GM23338 (cell line): ENCODE measurements around the gene IER5. TPM values are rescaled to one million over a fixed set of nuclear protein-coding genes. Genes with fewer than 3 reads are reported as not detected.

Source experiments
- ATAC-seq: fragments of 200-7000 bp; cut with Tn5 transposase; 3 replicates; pipeline ENCODE4 v1.9.1; 2020
- DNase-seq: peaks from one replicate; pipeline ENCODE4 v3.0.0-alpha.2; 2015; ENCODE audit warnings: low spot score
- H2AFZ ChIP-seq: fragments of 200-600 bp; sonication (generic); 2 replicates; pipeline ENCODE4 v1.8.0; 2016; ENCODE audit warnings: antibody characterized with exemption, mild to moderate bottlenecking, moderate library complexity
- H3F3A ChIP-seq: fragments of 200-600 bp; sonication (generic); replicated peaks from 2 replicates; pipeline ENCODE4 v1.8.0; 2017; ENCODE audit warnings: antibody characterized with exemption, mixed run types, low read depth
- H3K27ac ChIP-seq: fragments of 200-600 bp; sonication (generic); 2 replicates; pipeline ENCODE4 v1.6.1; 2016; ENCODE audit warnings: low read depth
- H3K27me3 ChIP-seq: fragments of 200-600 bp; sonication (generic); 2 replicates; pipeline ENCODE4 v1.8.0; 2016; ENCODE audit warnings: mild to moderate bottlenecking, mixed run types, moderate library complexity; ENCODE audit not compliant: insufficient read depth
- H3K36me3 ChIP-seq: fragments of 200-600 bp; sonication (generic); 2 replicates; pipeline ENCODE4 v1.8.0; 2016; ENCODE audit warnings: mild to moderate bottlenecking; ENCODE audit not compliant: insufficient read depth
- H3K4me1 ChIP-seq: fragments of 200-600 bp; sonication (generic); 2 replicates; pipeline ENCODE4 v1.8.0; 2016; ENCODE audit warnings: mild to moderate bottlenecking, moderate library complexity; ENCODE audit not compliant: insufficient read depth
- H3K4me2 ChIP-seq: fragments of 200-600 bp; sonication (generic); 2 replicates; pipeline ENCODE4 v1.7.1; 2017; ENCODE audit warnings: mixed run types
- H3K4me3 ChIP-seq: fragments of 200-600 bp; sonication (generic); 2 replicates; pipeline ENCODE4 v1.6.1; 2016; ENCODE audit warnings: mixed run types
- H3K79me2 ChIP-seq: fragments of 200-600 bp; sonication (generic); replicated peaks from 2 replicates; pipeline ENCODE4 v1.8.0; 2017; ENCODE audit warnings: mild to moderate bottlenecking; ENCODE audit not compliant: insufficient read depth
- H3K9me2 ChIP-seq: fragments of 200-600 bp; sonication (generic); 2 replicates; pipeline ENCODE4 v1.8.0; 2017; ENCODE audit not compliant: insufficient read depth
- H4K20me1 ChIP-seq: fragments of 200-600 bp; sonication (generic); replicated peaks from 2 replicates; pipeline ENCODE4 v1.8.0; 2017; ENCODE audit warnings: mild to moderate bottlenecking; ENCODE audit not compliant: insufficient read depth
- H3K27ac Mint-ChIP-seq: 2 replicates; pipeline ENCODE4 v1.8.0; 2020; ENCODE audit warnings: inconsistent platforms, mild to moderate bottlenecking, moderate library complexity, mixed read lengths
- H3K27me3 Mint-ChIP-seq: 3 replicates; pipeline ENCODE4 v1.8.0; 2022; ENCODE audit warnings: low read depth, mild to moderate bottlenecking, moderate library complexity, mixed read lengths, inconsistent platforms; ENCODE audit not compliant: insufficient read depth, poor library complexity
- H3K36me3 Mint-ChIP-seq: 3 replicates; pipeline ENCODE4 v1.8.0; 2021; ENCODE audit warnings: low read depth, mild to moderate bottlenecking, inconsistent platforms, moderate library complexity, mixed read lengths
- H3K4me1 Mint-ChIP-seq: 3 replicates; pipeline ENCODE4 v1.8.0; 2020; ENCODE audit warnings: mild to moderate bottlenecking, inconsistent platforms, mixed read lengths
- H3K4me3 Mint-ChIP-seq: 3 replicates; pipeline ENCODE4 v1.8.0; 2021; ENCODE audit warnings: moderate library complexity, mild to moderate bottlenecking, inconsistent platforms, mixed read lengths
- H3K9me3 Mint-ChIP-seq: 3 replicates; pipeline ENCODE4 v1.8.0; 2020; ENCODE audit warnings: moderate library complexity, mild to moderate bottlenecking, inconsistent platforms, mixed read lengths
- CREB1 ChIP-seq: fragments of 250-450 bp; sonication (Bioruptor Pico); IDR thresholded peaks from 2 replicates; pipeline ENCODE4 v1.5.0; 2020; ENCODE audit warnings: low read depth, mild to moderate bottlenecking, moderate library complexity
- EZH2 ChIP-seq: fragments of 200-600 bp; sonication (generic); IDR thresholded peaks from one replicate; pipeline ENCODE4 v1.8.0; 2017; ENCODE audit warnings: antibody characterized with exemption, mild to moderate bottlenecking, low read depth; ENCODE audit not compliant: unreplicated experiment
- JUNB ChIP-seq: IDR thresholded peaks from one replicate; pipeline ENCODE4 v1.6.1; 2016; ENCODE audit warnings: antibody characterized with exemption; ENCODE audit not compliant: unreplicated experiment
- REST ChIP-seq: IDR thresholded peaks from one replicate; pipeline ENCODE4 v1.6.1; 2018; ENCODE audit warnings: antibody characterized with exemption; ENCODE audit not compliant: unreplicated experiment
- STAT1 ChIP-seq: IDR thresholded peaks from one replicate; pipeline ENCODE4 v1.6.1; 2016; ENCODE audit warnings: antibody characterized with exemption; ENCODE audit not compliant: unreplicated experiment
- polyA plus RNA-seq: library from polyadenylated mRNA; unstranded; fragments of >200 nt; fragmentation: Nextera tagmentation; extraction: Ambion mirVana; gene quantifications from 2 replicates; pipeline ENCODE4 v1.2.1, GENCODE V29; 2016
- total RNA-seq: library from RNA; depleted of rRNA; stranded (reverse); fragments of >200 nt; shearing (Covaris generic); gene quantifications from 2 replicates; pipeline ENCODE4 v1.2.3, GENCODE V29; 2014
- TF ChIP-seq, protein P1 (sequence below): fragments of 250-450 bp; sonication (Bioruptor Pico); IDR thresholded peaks from 2 replicates; pipeline ENCODE4 v1.5.0; 2020; ENCODE audit warnings: mild to moderate bottlenecking, moderate library complexity
- TF ChIP-seq, protein P2 (sequence below): IDR thresholded peaks from 2 replicates; pipeline ENCODE4 v1.6.1; 2016; ENCODE audit warnings: antibody characterized with exemption

Gene IER5
- total and polyA plus RNA-seq, 2 experiments from 2014 or later: 3.8 to 9.5 TPM

DNA sequence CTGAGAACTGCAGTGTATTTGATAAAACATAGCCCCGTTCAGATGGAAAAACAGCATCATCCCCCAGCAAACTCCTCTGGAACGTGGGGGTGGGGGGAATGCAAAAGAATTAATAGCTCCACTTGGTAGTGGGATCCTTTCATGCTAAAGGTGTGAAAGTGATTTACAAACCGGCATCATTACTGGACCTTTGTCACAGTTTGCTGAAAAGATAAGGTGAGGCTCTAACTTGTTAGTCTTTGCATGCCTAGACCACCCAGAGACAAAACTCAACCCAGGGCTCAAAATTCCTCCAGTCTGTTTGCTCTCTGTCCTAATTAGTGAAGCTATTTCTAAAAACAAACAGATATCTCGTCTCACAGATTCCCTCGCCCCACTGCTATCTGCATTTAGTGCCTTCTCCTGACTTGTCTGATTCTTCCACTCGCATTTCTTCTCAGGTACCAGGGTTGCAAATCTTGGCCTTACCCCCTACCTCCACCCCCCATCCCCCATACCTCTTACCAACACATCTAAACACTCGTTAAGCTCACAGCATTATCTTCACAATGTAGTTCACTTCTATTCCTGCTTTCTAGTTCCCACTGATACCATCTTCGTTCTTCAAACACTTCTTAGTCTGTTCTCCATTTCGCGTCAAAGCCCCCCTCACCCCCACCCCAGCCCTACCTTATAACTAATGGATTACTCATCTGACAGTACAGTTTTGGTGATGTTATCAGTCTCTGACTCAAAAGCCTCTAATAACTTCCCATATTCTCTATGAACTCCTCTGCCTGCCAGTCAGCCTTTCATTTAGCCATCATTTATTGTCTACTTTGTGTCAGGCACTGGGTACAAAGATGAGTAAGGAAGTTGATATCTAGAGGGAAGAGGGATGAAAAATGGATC, 11.8 kb downstream of the IER5 start:
- no peak overlapping the region for H2AFZ ChIP-seq

GRCh38 chr1:181100934-181101333, 12.4 kb downstream of the IER5 start:
- H3K36me3 ChIP-seq: no peaks in the 10 kb centered on the region
- H3K4me2 ChIP-seq: peak overlapping the region; percentile 79
- no peaks in the 10 kb centered on the region for H3K9me2 ChIP-seq
- H2AFZ ChIP-seq: no peak overlapping the region
- H3K27me3 ChIP-seq: peaks cover 82% of the 10 kb centered on the region
- H3K4me1 Mint-ChIP-seq: peaks cover 83% of the 10 kb centered on the region
- peak overlapping the region; percentile 96; the same call in 1 of the 2 replicates for H3K27ac Mint-ChIP-seq
- no peak for DNase-seq
- peak overlapping the region; percentile 54 for H3K4me3 ChIP-seq
- H4K20me1 ChIP-seq: no peaks in the 10 kb centered on the region; the same call in 1 of the 2 replicates
- H3K4me3 Mint-ChIP-seq: peak overlapping the region; percentile 71; the same call in 2 of the 3 replicates
- peak overlapping the region; percentile 95; the same call in 1 of the 2 replicates for H3K27ac ChIP-seq
- H3K79me2 ChIP-seq: no peaks in the 10 kb centered on the region
- ATAC-seq: no peak
- H3K36me3 Mint-ChIP-seq: peaks cover 1% of the 10 kb centered on the region; the same call in 1 of the 3 replicates
- no peaks in the 10 kb centered on the region; the same call in 2 of the 3 replicates for H3K9me3 Mint-ChIP-seq
- peaks cover 19% of the 10 kb centered on the region; the same call in 1 of the 2 replicates for H3F3A ChIP-seq
- peaks cover 74% of the 10 kb centered on the region for H3K4me1 ChIP-seq
- peaks cover 42% of the 10 kb centered on the region for H3K27me3 Mint-ChIP-seq
- TF ChIP-seq, protein P1, sequence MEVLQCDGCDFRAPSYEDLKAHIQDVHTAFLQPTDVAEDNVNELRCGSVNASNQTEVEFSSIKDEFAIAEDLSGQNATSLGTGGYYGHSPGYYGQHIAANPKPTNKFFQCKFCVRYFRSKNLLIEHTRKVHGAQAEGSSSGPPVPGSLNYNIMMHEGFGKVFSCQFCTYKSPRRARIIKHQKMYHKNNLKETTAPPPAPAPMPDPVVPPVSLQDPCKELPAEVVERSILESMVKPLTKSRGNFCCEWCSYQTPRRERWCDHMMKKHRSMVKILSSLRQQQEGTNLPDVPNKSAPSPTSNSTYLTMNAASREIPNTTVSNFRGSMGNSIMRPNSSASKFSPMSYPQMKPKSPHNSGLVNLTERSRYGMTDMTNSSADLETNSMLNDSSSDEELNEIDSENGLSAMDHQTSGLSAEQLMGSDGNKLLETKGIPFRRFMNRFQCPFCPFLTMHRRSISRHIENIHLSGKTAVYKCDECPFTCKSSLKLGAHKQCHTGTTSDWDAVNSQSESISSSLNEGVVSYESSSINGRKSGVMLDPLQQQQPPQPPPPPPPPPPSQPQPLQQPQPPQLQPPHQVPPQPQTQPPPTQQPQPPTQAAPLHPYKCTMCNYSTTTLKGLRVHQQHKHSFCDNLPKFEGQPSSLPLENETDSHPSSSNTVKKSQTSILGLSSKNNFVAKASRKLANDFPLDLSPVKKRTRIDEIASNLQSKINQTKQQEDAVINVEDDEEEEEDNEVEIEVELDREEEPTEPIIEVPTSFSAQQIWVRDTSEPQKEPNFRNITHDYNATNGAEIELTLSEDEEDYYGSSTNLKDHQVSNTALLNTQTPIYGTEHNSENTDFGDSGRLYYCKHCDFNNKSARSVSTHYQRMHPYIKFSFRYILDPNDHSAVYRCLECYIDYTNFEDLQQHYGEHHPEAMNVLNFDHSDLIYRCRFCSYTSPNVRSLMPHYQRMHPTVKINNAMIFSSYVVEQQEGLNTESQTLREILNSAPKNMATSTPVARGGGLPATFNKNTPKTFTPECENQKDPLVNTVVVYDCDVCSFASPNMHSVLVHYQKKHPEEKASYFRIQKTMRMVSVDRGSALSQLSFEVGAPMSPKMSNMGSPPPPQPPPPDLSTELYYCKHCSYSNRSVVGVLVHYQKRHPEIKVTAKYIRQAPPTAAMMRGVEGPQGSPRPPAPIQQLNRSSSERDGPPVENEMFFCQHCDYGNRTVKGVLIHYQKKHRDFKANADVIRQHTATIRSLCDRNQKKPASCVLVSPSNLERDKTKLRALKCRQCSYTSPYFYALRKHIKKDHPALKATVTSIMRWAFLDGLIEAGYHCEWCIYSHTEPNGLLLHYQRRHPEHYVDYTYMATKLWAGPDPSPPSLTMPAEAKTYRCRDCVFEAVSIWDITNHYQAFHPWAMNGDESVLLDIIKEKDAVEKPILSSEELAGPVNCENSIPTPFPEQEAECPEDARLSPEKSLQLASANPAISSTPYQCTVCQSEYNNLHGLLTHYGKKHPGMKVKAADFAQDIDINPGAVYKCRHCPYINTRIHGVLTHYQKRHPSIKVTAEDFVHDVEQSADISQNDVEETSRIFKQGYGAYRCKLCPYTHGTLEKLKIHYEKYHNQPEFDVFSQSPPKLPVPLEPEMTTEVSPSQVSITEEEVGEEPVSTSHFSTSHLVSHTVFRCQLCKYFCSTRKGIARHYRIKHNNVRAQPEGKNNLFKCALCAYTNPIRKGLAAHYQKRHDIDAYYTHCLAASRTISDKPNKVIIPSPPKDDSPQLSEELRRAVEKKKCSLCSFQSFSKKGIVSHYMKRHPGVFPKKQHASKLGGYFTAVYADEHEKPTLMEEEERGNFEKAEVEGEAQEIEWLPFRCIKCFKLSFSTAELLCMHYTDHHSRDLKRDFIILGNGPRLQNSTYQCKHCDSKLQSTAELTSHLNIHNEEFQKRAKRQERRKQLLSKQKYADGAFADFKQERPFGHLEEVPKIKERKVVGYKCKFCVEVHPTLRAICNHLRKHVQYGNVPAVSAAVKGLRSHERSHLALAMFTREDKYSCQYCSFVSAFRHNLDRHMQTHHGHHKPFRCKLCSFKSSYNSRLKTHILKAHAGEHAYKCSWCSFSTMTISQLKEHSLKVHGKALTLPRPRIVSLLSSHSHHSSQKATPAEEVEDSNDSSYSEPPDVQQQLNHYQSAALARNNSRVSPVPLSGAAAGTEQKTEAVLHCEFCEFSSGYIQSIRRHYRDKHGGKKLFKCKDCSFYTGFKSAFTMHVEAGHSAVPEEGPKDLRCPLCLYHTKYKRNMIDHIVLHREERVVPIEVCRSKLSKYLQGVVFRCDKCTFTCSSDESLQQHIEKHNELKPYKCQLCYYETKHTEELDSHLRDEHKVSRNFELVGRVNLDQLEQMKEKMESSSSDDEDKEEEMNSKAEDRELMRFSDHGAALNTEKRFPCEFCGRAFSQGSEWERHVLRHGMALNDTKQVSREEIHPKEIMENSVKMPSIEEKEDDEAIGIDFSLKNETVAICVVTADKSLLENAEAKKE: no peak
- TF ChIP-seq STAT1 (no peak), EZH2 (no peak), REST (no peak), CREB1 (no peak), JUNB (no peak)
- TF ChIP-seq, protein P2, sequence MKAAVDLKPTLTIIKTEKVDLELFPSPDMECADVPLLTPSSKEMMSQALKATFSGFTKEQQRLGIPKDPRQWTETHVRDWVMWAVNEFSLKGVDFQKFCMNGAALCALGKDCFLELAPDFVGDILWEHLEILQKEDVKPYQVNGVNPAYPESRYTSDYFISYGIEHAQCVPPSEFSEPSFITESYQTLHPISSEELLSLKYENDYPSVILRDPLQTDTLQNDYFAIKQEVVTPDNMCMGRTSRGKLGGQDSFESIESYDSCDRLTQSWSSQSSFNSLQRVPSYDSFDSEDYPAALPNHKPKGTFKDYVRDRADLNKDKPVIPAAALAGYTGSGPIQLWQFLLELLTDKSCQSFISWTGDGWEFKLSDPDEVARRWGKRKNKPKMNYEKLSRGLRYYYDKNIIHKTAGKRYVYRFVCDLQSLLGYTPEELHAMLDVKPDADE: no peak

More for the DNA sequence above, 11.8 kb downstream of the IER5 start:
- Histone ChIP-seq H3K4me2 (peak overlapping the region; percentile 79), H3K27me3 (peaks cover 85% of the 10 kb centered on the region), H3K9me2 (no peaks in the 10 kb centered on the region), H3K4me3 (peak overlapping the region; percentile 54), H3K36me3 (no peaks in the 10 kb centered on the region), H3K79me2 (no peaks in the 10 kb centered on the region), H3K27ac (no peak overlapping the region), H3K4me1 (peaks cover 80% of the 10 kb centered on the region), H3F3A (peaks cover 17% of the 10 kb centered on the region; the same call in 1 of the 2 replicates), H4K20me1 (no peaks in the 10 kb centered on the region; the same call in 1 of the 2 replicates)
- H3K27me3 Mint-ChIP-seq: peaks cover 38% of the 10 kb centered on the region
- no peak for TF ChIP-seq CREB1
- H3K9me3 Mint-ChIP-seq: no peaks in the 10 kb centered on the region; the same call in 2 of the 3 replicates
- DNase-seq (peak; percentile 72), ATAC-seq (no peak)
- no peak overlapping the region; the same call in 1 of the 2 replicates for H3K27ac Mint-ChIP-seq
- H3K4me1 Mint-ChIP-seq: peaks cover 86% of the 10 kb centered on the region
- no peaks in the 10 kb centered on the region; the same call in 2 of the 3 replicates for H3K36me3 Mint-ChIP-seq
- peak overlapping the region; percentile 71 for H3K4me3 Mint-ChIP-seq
